T-helper 17 cell (primary cell): ENCODE measurements around the gene ADGRA3. TPM values are rescaled to one million over a fixed set of nuclear protein-coding genes. Genes with fewer than 3 reads are reported as not detected.
"Not testable (repeated sequence)": the region's sequence is repeated elsewhere in the genome, so short reads cannot be mapped to it uniquely, and the experiment has no call there.

Experiments
- ATAC-seq: fragments of 150-1000 bp; cut with Tn5 transposase; 2 replicates; pipeline ENCODE4 v1.10.0; 2021; ENCODE audit warnings: mild to moderate bottlenecking, moderate library complexity
- DNase-seq, 3 donors: peaks; one replicate each; pipeline versions ENCODE4 v3.0.0 to v3.0.0-alpha.2; 2020 to 2021
- H3K9me3 ChIP-seq: one replicate; pipeline ENCODE4 v1.7.0; 2013; ENCODE audit warnings: low read length, mild to moderate bottlenecking; ENCODE audit not compliant: control insufficient read depth, poor library complexity, severe bottlenecking
- H3K27ac Mint-ChIP-seq: one replicate; pipeline ENCODE4 v1.8.0; 2022; ENCODE audit warnings: mild to moderate bottlenecking, moderate library complexity, mixed read lengths
- H3K27me3 Mint-ChIP-seq: one replicate; pipeline ENCODE4 v1.8.0; 2022; ENCODE audit warnings: mixed read lengths
- H3K36me3 Mint-ChIP-seq: one replicate; pipeline ENCODE4 v1.8.0; 2022; ENCODE audit warnings: low read depth, mixed read lengths
- H3K4me1 Mint-ChIP-seq: one replicate; pipeline ENCODE4 v1.8.0; 2022; ENCODE audit warnings: mild to moderate bottlenecking, mixed read lengths
- H3K4me3 Mint-ChIP-seq: one replicate; pipeline ENCODE4 v1.8.0; 2022; ENCODE audit warnings: mild to moderate bottlenecking, moderate library complexity, mixed read lengths
- total RNA-seq, 4 donors: library from RNA in 2 of 4; stranded (reverse) in 2 of 4; gene quantifications; one replicate each; pipeline ENCODE4 v1.2.3 and lab custom pipeline; 2022 to 2026

The ADGRA3 gene
- total RNA-seq, 2 donors from 2014 or later, result 0.16 to 0.35 TPM

GRCh38 chr4:22485737-22486136 is 30.1 kb downstream of the ADGRA3 start:
- no peaks in the 10 kb centered on the region for H3K9me3 ChIP-seq
- H3K27me3 Mint-ChIP-seq, result no peaks in the 10 kb centered on the region
- H3K27ac Mint-ChIP-seq, result no peak overlapping the region
- H3K36me3 Mint-ChIP-seq, result no peaks in the 10 kb centered on the region
- no peak for DNase-seq
- no peak for ATAC-seq
- no peaks in the 10 kb centered on the region for H3K4me1 Mint-ChIP-seq
- no peak overlapping the region for H3K4me3 Mint-ChIP-seq

- no peaks in the 10 kb centered on the region for H3K9me3 ChIP-seq
- Mint-ChIP-seq H3K4me1 (no peaks in the 10 kb centered on the region), H3K27ac (no peak overlapping the region), H3K36me3 (peaks cover under 1% of the 10 kb centered on the region), H3K27me3 (no peaks in the 10 kb centered on the region), H3K4me3 (no peak overlapping the region)
- DNase-seq, result no peak
- no peak for ATAC-seq
Observed at GRCh38 chr4:22483551-22483981, 32.3 kb downstream of the ADGRA3 start.

- ATAC-seq (no peak), DNase-seq (no peak)
- H3K9me3 ChIP-seq, result no peaks in the 10 kb centered on the region
- no peaks in the 10 kb centered on the region for H3K27me3 Mint-ChIP-seq
- no peak overlapping the region for H3K27ac Mint-ChIP-seq
- H3K4me3 Mint-ChIP-seq, result no peak overlapping the region
- peaks cover 2% of the 10 kb centered on the region for H3K36me3 Mint-ChIP-seq
- no peaks in the 10 kb centered on the region for H3K4me1 Mint-ChIP-seq
Observed at GRCh38 chr4:22482250-22483127, 33.4 kb downstream of the ADGRA3 start.

DNA sequence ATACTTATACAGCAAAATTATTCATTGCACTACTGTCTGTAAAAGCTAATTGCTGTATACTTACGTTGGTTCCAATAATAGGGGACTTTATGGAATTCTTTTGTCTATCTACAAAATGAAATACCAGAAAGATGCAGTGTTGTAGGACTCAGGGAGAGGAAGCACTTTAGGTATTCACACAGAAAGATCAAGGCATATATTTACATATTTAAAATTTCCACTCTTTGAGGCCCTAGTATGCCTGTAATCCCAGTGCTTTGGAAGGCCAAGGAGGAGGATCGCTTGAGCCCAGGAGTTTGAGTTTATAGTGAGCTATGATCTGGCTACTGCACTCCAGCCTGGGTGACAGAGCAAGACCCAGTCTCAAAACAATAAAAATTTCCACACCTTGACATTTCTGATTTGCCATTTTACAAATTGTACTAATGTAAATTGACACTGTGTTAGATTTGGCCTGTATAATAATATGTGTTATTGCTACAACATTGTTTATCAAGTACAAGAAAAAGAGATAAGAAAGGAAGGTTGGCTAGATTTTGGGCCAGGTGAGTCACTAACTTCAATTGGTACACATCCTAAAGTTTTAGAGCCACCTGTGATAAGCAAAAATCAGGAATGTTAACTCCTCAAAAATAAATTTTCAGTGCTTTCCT is 35.1 kb downstream of the ADGRA3 start:
- H3K27me3 Mint-ChIP-seq, result no peaks in the 10 kb centered on the region
- H3K9me3 ChIP-seq, result no peaks in the 10 kb centered on the region
- no peak for DNase-seq
- no peak overlapping the region for H3K4me3 Mint-ChIP-seq
- H3K4me1 Mint-ChIP-seq, result no peaks in the 10 kb centered on the region
- no peak overlapping the region for H3K27ac Mint-ChIP-seq
- peaks cover 2% of the 10 kb centered on the region for H3K36me3 Mint-ChIP-seq
- no peak for ATAC-seq

GRCh38 chr4:22478426-22478825 is 37.4 kb downstream of the ADGRA3 start:
- H3K27me3 Mint-ChIP-seq, result no peaks in the 10 kb centered on the region
- no peaks in the 10 kb centered on the region for H3K9me3 ChIP-seq
- DNase-seq, result no peak
- no peaks in the 10 kb centered on the region for H3K4me1 Mint-ChIP-seq
- ATAC-seq, result no peak
- H3K27ac Mint-ChIP-seq, result no peak overlapping the region
- peaks cover 2% of the 10 kb centered on the region for H3K36me3 Mint-ChIP-seq
- H3K4me3 Mint-ChIP-seq, result no peak overlapping the region

DNA sequence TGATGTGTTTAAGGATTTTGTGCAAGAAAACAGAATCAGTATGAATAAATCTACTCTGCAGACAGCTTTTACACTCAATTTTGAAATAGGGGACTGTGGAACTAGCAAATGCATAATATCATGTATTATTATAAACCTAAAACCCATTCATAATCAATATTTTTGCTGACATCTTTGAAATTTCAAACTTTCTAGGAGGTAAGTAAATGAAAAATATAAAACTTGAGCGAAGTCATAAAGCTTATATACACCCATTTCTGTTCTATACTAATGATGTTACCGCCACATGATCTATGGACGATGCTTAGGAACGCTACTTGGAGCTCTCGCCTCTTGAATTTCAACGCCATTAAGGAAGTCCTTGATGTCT is 38.1 kb downstream of the ADGRA3 start:
- no peaks in the 10 kb centered on the region for H3K27me3 Mint-ChIP-seq
- ATAC-seq (no peak), DNase-seq (no peak)
- H3K9me3 ChIP-seq, result no peaks in the 10 kb centered on the region
- peaks cover 2% of the 10 kb centered on the region for H3K36me3 Mint-ChIP-seq
- no peak overlapping the region for H3K4me3 Mint-ChIP-seq
- H3K4me1 Mint-ChIP-seq, result no peaks in the 10 kb centered on the region
- no peak overlapping the region for H3K27ac Mint-ChIP-seq

GRCh38 chr4:22477136-22477812 is 38.6 kb downstream of the ADGRA3 start:
- Mint-ChIP-seq H3K4me3 (no peak overlapping the region), H3K4me1 (no peaks in the 10 kb centered on the region), H3K27ac (no peak overlapping the region), H3K27me3 (no peaks in the 10 kb centered on the region), H3K36me3 (peaks cover 2% of the 10 kb centered on the region)
- H3K9me3 ChIP-seq, result no peaks in the 10 kb centered on the region
- DNase-seq (no peak), ATAC-seq (no peak)

GRCh38 chr4:22476011-22476410 is 39.9 kb downstream of the ADGRA3 start:
- no peaks in the 10 kb centered on the region for H3K27me3 Mint-ChIP-seq

DNA sequence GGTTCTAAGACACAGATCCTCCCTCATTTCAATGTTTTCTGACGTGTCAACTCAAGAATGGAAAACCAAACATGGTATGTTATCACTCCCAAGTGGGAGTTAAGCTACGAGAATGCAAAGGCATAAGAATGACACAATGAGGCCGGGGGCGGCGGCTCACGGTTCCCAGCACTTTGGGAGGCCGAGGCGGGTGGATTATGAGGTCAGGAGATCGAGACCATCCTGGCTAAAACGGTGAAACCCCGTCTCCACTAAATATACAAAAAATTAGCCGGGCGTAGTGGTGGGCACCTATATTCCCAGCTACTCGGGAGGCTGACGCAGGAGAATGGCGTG is 40.6 kb downstream of the ADGRA3 start:
- H3K9me3 ChIP-seq, DNase-seq, ATAC-seq, H3K27me3 Mint-ChIP-seq, H3K4me3 Mint-ChIP-seq, H3K27ac Mint-ChIP-seq, H3K4me1 Mint-ChIP-seq, H3K36me3 Mint-ChIP-seq: not testable (repeated sequence)

More at GRCh38 chr4:22476011-22476410, 39.9 kb downstream of the ADGRA3 start:
- no peaks in the 10 kb centered on the region for H3K9me3 ChIP-seq
- Mint-ChIP-seq H3K36me3 (peaks cover 2% of the 10 kb centered on the region), H3K4me3 (no peak overlapping the region), H3K27ac (no peak overlapping the region), H3K4me1 (no peaks in the 10 kb centered on the region)
- no peak for DNase-seq
- no peak for ATAC-seq

DNA sequence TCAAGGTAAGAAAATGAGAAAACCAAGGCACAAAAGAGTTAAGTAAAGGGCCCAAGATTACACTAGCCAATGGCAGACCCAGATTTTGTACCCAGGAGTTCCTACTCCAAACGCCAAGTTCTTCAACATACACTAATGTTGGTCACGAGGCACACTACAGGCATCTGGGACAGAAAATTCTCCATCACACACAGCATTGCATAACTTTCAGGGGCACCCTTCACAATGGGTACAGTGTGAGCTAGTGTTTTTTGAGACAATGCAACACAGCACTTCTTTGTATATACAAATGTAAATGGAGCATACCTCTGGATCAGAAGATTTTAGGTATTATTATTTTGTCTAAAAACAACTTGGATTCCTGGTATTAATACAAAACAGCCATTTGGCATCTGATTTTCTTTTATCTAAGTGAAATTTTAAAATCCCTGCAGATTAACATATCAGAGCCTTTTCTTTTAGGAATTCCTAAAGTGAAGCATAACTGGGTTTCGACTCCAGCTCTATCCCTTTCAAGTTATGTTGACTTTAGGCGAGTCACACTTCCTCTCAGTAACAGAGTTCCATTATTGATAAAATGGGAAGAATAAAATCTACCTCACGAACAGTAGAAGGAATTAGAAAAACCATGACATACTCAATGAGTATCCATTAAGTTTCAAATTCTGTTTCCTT is 41.1 kb downstream of the ADGRA3 start:
- Mint-ChIP-seq H3K27me3 (no peaks in the 10 kb centered on the region), H3K27ac (no peak overlapping the region), H3K4me3 (no peak overlapping the region), H3K36me3 (peaks cover 2% of the 10 kb centered on the region), H3K4me1 (no peaks in the 10 kb centered on the region)
- no peaks in the 10 kb centered on the region for H3K9me3 ChIP-seq
- no peak for DNase-seq
- ATAC-seq, result no peak

DNA sequence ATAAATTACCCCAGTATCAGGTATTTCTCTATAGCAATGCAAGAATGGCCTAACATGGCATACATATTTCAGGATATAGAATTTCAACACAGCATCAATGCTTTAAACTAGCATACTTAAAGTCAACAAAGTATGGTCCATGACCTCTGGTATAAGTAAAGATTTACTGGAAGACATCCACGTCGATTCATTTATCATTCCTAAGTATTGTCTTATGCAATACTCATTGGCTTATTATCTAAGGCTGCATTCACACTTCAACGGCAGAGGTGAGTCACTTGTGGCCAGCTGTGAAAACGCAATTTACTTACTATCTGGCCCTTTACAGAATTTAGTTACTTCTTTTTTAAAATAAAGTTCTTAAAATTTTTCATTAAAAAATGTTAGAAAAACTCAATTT is 42.6 kb downstream of the ADGRA3 start:
- Mint-ChIP-seq H3K27ac (no peak overlapping the region), H3K4me3 (no peak overlapping the region), H3K27me3 (no peaks in the 10 kb centered on the region), H3K4me1 (no peaks in the 10 kb centered on the region), H3K36me3 (no peaks in the 10 kb centered on the region)
- no peaks in the 10 kb centered on the region for H3K9me3 ChIP-seq
- ATAC-seq, result no peak
- DNase-seq, result no peak

DNA sequence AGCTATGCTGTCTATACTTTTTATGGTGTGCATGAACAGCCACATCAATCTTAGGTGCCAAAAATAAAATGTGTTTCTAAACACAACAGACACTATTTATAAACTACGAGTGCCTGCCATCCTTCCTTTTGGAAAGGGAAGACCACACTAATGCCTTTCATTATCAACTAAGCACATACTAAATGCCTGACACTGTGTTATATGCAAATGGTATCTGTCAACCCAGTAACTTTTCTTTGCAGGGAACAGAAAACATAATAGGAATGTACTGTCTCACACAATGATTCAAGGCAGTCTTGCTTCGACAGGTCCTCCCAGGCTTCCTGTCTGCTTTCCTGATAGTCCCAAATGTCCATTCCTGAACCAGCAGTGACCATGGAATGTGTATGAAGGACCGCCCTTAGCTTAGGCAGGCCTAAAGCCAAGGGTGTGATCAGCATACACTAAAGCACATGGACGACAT is 43.8 kb downstream of the ADGRA3 start:
- H3K9me3 ChIP-seq, result no peaks in the 10 kb centered on the region
- Mint-ChIP-seq H3K4me3 (no peak overlapping the region), H3K36me3 (no peaks in the 10 kb centered on the region), H3K27me3 (no peaks in the 10 kb centered on the region), H3K4me1 (no peaks in the 10 kb centered on the region), H3K27ac (no peak overlapping the region)
- no peak for DNase-seq
- ATAC-seq, result no peak

DNA sequence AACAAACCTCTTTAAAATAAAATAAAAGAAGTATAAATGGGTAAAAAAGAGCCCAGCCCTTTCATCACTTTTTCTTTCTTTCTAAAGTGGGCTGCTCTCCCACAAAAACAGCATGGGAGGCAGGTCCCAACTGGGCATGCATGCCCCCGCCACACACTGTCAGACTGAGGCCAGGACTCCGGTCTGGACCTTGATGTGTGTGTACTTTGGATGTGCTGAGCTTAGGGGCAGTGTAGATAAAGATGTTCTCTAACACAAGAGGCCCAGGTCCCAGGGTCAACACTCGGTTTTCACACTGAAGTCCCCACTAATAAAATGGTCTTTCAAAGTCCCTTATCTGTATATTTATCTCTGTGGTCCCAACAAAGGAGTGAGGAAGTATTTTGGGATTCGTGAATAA is 44.4 kb downstream of the ADGRA3 start:
- no peak overlapping the region for H3K4me3 Mint-ChIP-seq
- ATAC-seq, result no peak
- H3K27ac Mint-ChIP-seq, result no peak overlapping the region
- no peaks in the 10 kb centered on the region for H3K9me3 ChIP-seq
- no peak for DNase-seq
- no peaks in the 10 kb centered on the region for H3K4me1 Mint-ChIP-seq
- H3K27me3 Mint-ChIP-seq, result no peaks in the 10 kb centered on the region
- H3K36me3 Mint-ChIP-seq, result no peaks in the 10 kb centered on the region
